ENCODE measurements around the gene CDK5R1.

DNA sequence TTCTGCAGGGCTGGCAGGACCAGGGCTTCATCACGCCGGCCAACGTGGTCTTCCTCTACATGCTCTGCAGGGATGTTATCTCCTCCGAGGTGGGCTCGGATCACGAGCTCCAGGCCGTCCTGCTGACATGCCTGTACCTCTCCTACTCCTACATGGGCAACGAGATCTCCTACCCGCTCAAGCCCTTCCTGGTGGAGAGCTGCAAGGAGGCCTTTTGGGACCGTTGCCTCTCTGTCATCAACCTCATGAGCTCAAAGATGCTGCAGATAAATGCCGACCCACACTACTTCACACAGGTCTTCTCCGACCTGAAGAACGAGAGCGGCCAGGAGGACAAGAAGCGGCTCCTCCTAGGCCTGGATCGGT lies 1.4 kb downstream of the CDK5R1 start:
- TF ChIP-seq, protein P1, sequence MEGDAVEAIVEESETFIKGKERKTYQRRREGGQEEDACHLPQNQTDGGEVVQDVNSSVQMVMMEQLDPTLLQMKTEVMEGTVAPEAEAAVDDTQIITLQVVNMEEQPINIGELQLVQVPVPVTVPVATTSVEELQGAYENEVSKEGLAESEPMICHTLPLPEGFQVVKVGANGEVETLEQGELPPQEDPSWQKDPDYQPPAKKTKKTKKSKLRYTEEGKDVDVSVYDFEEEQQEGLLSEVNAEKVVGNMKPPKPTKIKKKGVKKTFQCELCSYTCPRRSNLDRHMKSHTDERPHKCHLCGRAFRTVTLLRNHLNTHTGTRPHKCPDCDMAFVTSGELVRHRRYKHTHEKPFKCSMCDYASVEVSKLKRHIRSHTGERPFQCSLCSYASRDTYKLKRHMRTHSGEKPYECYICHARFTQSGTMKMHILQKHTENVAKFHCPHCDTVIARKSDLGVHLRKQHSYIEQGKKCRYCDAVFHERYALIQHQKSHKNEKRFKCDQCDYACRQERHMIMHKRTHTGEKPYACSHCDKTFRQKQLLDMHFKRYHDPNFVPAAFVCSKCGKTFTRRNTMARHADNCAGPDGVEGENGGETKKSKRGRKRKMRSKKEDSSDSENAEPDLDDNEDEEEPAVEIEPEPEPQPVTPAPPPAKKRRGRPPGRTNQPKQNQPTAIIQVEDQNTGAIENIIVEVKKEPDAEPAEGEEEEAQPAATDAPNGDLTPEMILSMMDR (IDR thresholded peaks at IDR 0.05), result no peak
- TF ChIP-seq POLR2AphosphoS5 (IDR thresholded peaks at IDR 0.05), result no peak
- no peak for TF ChIP-seq POLR2A (IDR thresholded peaks at IDR 0.05)

Measured in transverse colon (tissue), 4 donors.